HG03521 (cell line): ENCODE data around the gene RNF208.
"Not testable (repeated sequence)": the region's sequence is repeated elsewhere in the genome, so short reads cannot be mapped to it uniquely, and the experiment has no call there.

Experiments
- ATAC-seq: cut with Tn5 transposase; IDR thresholded peaks from one replicate; pipeline ENCODE4 v1.9.1; 2021; ENCODE audit warnings: mild to moderate bottlenecking, moderate library complexity; ENCODE audit not compliant: unreplicated experiment

RNF208 gene

DNA sequence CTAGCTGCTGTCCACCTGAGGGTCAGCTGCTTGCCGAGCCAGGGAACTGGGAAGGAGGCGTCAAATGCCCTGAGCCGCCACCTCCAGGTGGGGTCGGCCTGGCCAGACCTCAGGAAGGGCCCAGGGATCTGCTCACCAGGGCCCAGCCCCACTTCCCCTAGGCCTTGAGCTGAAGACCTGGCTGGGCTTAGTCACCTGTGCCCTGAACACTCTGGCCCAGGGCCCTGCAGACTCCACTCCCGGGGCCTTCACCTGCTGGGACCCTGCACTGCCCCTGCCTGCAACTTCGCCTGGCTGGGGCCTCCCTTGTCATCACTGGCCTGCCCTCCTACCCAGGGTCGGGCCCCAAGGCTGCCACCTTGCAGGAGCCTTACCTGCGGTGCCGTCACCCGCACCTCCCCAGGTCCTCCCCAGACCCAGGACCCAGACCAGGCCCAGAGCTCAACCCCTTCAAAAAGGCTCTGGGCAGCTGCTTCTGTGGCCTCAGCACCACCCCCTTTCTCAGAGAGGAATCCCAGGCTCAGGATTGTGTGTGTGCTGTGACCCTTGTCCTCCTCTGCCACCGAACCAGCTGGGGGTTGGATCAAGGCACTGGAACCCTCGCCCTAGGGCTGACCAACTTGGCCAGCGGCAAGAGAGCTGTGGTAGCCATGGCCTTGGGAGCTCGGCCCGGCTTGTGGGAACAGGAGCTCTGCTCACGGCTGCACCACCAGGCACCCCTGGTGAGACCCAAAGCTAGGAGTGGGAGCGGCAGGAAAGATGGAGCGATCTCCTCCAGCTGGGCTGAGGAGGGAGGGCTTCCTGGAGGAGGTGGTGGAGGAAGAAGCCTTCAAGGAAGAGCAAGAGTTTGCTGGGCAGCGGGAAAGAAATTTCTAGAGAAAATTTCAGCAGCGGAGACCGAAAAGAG, 31.9 kb upstream of the RNF208 start:
- no peak for ATAC-seq

DNA sequence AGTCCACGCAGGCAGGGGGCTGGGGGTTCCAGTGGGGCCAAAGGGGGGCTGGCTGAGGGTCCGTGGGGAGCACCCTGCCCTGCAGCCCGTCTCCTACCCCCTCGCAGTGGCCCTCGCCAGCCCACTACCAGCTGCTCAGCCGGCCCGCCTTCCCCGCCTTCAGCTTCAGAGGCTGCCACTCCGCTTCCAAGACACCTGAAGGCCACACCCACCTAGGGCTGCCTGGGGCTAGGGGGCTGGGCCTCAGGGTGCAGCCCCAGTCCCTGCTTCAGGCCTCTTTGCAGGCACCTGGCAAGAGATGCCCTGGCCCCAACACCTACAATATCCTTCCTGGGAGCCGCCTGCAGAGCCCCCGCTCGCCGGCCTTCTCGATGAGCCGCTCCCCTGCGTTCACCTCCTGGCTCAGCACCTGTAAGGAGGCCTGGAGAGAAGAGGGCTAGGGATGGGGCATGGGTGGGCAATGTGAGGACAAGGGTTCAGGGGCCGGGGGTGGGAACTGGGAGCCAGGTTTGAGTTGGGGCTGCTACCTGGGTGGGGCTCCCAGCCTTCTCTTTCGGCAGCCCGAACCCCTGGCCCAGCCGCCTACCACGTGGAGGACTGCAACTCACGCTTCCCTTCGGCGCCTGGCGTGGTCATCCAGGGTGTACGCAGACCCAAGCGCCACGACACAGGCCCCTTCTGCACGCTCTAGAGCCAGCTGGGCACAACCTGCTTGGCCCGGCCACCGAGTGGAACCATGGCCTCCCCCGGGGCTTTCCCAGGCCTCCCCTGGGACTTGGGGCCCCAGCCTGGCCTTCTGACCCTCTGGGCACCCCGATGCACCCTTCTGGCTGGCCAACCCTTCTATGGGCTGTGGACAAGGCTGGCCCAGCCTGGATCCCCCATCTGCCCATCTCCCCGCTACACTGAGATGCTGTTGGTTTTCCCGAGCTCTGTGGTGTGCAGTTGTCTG, 30.8 kb upstream of the RNF208 start:
- ATAC-seq, result no peak

DNA sequence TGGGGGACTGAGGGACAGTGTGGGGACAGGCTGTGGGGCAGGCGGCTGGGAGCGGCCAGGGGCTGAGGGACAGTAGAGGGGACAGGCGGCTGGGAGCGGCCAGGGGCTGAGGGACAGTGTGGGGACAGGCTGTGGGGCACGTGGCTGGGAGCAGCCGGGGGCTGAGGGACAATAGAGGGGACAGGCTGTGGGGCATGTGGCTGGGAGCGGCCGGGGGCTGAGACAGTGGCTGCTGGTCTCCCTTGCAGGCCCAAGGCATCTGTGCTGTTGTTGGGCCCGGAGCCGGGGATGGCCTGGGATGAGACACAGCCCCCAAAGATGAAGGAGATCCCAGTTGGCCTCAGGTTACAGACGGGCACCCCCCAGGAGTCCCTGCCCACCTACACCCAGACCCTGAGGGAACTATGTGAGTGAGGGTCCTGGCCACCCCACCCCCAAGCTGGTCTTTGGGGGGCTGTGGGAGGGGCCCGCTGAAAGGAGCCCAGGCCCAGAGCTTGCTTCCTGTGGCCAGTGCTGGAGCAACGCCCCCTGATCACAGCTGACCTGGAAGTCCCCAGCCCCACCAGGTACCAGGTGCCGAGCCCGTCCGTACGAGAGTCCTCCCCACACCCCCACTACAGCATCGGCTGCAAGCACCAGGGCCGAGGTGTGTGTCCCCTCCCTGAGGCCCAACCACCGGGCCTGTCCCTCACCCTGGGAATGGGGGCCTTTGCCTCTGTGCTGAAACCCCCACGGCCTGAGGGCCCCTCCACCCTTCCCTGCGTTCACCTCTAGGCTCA, 29.6 kb upstream of the RNF208 start:
- ATAC-seq, result no peak

DNA sequence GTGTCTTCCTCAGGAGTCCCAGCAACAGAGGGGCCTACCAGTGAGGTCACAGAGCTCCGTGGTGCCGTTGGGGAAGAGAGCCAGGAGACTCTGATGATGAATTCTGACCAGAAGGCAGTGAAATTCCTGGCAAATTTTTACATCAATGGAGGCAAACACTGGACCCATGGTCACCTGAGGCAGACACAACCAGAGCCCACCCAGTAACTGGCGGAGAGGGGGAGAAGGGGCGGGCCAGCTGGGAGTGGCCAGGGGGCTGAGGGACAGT, 29.1 kb upstream of the RNF208 start, which contains the start of gene STPG3:
TSS of gene STPG3 (plus strand) at position 93 of the 268 bp plus-strand sequence. CDS start at position 94, 1 bp downstream.
- ATAC-seq, result no peak

DNA sequence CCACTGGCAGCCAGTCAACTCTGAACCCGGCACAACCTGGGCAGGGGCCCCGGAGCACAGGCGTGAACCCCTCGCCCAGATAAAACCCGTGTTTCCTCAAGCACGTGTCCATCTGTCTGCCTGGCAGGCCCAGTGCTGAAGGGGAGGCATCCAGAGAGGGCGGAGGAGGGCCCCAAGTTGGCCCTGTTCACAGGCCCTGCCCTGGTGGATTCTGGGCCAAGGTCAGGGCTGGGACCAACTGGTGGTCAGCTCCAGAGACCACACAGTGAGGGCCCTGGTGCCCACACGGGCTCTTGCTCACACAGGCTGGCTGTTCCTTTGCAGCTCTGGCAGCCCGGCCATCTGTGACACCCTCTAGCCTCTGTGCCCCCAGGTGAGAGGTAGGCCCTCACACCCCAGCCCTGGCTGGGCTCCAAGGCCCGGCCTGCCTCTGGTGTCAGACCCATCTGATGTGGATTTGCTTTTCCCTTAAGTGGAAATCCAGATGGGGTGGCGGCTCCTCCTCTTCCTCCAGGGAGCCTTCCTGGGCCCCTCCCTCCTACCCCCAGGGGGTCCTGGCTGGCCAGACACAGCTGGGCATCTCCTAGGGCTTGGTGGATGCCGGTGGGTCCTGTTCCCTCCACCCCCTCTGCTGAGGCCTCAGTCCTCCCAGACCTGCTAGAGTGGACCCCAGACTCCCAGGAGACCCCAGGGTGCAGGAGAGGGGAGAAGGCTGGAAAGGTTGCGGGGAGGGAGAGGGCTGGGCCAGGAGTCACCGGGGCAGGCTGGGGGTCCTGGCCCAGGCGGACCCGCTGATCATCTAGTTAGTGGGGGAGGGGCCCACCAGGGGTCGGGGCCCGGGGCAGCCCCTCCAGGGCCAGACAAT, 28.5 kb upstream of the RNF208 start:
- no peak for ATAC-seq

DNA sequence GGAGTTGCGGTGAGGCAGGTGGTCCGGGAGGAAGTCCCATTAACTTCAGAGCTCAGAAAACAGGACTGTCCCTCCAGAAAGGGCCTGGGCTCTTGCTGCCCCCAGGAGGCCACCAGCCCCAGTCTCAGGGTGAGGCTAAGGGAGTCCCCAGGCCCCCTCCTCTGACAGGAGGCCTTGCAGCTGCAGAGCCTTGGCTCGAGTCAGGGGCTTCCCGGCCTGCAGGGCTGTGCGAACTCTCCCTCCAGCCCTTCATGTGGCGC, 25.8 kb upstream of the RNF208 start:
- no peak for ATAC-seq

DNA sequence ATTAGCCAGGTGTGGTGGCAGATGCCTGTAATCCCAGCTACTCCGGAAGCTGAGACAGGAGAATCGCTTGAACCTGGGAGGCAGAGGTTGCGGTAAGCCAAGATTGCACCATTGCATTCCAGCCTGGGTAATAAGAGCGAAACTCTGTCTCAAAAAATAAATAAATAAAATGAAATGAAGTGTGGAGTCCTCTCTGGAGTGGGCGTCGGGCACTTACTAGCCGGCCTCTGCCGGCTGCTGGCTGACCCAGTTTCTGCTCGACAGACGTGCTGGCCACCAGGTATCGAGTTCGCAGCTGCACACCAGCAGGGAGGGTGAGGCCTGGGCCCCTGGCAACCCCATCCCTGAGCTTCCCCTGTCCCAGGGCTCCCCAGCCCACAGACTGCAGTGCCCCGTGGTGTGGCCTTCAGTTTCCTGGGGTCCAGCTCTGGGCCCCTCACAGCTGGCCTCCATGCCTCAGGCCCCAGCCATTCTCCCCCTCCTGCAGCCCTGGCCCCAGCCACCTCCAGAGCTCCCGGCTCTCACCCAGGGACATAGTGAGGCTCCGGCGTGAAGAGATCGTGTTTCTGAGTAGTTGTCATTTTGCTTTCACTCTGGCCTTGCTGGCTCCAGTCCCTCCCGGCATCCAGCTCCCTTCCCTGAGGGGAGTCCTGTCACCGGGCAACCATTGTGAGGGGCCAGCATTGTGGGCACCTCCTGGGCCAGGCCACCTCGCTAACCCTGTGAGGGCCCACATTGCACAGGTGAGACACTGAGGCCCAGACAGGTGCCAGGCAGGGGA, 25.3 kb upstream of the RNF208 start:
- ATAC-seq, result no peak

DNA sequence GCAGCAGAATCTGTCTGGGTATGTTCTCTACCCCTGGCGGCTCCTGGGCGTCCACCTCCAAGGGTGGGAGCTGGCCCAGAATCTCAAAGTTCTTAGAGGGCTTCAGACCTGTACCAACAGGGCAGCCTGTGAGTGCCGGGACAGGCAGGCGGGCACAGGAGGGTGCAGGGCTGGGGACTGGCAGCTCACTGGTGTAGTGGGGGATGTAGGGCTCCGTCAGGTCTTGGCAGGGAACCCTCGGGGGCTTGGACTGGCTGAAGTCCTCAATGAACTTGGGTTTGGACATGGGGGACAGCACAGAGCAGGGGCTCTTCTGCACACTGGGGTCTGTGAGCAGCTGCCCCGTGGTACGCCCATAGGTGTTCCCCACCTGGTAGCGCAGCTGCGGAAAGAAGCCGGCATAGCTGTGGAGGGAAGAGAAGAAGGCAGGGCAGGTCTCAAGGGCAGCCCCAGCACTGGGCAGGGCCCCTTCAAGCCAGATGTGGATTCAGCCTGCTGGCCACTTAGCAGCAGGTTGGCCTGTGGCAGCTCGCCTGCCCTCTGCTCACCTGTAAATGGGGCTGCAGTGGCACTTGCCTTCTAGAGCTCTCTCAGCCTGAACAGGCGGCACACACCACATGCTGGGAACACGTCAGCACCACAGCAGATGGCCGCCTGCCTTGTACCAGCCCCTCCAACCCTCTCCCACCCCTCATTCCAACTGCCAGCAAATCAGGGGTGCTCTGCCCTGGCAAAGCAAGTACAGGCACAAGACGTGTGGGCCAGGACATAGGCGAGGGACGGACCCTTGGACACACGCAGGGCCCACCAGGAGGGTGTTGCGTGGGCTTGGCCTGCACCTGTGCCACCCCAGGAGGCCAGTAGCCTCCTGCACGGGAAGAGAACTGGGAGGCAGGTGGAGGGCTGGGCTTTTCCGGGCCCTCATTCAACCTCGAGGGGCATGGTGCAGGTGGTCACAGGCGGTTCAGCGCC, 23.7 kb upstream of the RNF208 start:
- ATAC-seq, result no peak

DNA sequence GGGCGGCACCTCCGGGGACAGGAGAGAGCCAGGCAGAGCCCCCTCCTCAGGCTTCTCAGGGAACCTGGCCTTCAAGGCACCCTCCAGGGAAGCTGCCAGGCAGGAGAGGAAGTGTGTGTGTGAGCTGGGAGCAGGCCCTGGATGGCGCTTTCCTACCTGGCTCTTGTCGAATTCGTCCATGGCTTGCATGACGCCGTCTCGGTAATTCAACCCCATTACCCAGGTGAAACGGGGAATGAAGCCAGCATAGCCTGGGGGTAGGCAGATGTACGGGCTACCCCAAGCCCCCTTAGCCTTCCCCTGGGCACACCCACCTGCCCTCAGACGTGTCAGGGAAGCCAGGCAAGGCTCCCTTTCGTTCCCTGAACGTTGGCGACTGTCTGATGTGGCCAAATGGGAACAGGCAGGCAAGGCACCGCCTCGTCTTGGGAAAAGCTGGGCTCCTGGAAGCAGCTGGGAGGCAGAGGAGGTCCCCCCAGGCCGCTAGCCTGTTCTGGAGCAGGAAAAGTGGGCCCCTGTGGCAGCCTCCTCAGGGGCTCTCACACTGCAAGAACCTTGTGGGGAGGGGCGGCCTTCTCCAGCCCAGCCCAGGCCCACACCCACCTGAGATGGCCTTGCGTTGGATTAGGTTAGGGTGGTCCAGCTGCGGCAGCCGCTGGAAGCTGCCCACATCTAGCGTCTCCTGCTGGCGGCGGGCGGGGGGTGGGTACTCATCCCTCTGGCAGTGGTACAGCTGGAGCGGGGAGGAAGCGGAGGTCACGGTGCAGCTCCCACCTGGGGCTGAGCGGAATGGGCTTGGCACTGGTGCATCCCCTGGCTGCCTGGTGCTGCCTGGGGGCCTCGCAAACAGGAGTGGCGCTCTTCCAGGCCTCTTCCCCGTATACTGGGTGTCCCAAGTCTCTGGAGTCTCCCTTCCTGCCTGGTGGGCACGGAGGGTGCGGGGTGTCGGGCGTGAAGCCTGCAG, 22.7 kb upstream of the RNF208 start:
- ATAC-seq, result no peak

DNA sequence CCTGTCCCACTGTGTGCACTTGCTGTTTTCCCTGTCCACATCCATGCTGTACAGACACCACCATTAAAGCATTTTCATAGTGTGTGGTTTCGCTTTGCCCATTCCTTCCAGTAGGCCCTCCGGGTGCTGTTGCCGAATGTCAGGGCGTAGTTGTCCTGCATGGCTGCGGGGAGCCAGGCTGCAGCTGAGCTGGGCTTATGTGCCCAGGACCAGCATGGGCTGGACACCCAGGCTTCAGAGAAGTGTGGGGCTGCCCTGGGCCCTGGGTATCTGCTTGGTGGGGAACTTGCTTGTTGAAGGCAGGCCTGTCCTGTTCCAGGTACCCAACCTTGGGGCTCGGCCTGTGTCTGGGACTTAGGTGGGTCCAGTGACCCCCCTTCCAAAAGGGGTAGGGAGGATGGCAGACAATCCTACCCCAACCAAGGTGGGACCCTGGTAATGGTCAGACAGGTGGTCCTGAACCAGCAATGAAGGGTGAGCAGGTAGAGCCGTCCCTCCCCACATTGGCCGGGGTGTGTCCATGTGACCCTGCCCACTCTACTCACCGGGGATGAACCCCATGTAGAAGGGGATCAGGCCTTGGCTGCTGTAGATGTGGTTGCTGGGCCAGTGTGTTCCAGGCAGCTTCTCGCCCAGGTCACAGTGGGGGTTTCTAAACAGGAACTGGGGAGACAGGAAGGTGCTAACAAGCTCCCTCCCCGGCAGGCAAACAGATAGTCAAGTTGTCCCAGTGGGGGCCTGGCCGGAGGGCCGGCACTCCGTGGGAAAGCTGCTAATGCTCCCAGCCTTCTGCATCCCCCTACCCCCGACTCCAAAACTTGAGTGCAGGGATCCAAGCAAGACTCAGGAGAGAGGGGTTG, 21.8 kb upstream of the RNF208 start:
- ATAC-seq, result no peak

DNA sequence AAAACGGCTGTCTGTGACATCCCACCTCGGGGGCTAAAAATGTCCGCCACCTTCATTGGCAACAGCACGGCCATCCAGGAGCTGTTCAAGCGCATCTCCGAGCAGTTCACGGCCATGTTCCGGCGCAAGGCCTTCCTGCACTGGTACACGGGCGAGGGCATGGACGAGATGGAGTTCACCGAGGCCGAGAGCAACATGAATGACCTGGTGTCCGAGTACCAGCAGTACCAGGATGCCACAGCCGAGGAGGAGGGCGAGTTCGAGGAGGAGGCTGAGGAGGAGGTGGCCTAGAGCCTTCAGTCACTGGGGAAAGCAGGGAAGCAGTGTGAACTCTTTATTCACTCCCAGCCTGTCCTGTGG, 21.2 kb upstream of the RNF208 start:
- ATAC-seq, result not testable (repeated sequence)

DNA sequence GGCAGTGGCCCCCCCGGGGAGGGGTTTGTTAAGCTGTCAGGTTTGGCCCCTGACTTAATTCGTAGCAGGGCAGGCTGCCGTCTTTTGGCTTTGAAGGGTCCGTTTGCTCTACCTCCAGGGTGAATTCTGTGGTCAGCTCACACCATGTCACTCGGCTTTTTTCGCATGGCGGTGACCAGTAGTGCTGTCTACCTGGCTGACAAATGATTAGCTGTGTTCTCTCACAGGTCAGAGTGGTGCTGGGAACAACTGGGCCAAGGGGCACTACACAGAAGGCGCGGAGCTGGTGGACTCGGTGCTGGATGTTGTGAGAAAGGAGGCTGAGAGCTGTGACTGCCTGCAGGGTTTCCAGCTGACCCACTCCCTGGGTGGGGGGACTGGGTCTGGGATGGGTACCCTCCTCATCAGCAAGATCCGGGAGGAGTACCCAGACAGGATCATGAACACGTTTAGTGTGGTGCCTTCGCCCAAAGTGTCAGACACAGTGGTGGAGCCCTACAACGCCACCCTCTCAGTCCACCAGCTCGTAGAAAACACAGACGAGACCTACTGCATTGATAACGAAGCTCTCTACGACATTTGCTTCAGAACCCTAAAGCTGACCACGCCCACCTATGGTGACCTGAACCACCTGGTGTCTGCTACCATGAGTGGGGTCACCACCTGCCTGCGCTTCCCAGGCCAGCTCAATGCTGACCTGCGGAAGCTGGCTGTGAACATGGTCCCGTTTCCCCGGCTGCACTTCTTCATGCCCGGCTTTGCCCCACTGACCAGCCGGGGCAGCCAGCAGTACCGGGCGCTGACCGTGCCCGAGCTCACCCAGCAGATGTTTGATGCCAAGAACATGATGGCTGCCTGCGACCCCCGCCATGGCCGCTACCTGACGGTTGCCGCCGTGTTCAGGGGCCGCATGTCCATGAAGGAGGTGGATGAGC, 20.5 kb upstream of the RNF208 start:
- ATAC-seq, result no peak

DNA sequence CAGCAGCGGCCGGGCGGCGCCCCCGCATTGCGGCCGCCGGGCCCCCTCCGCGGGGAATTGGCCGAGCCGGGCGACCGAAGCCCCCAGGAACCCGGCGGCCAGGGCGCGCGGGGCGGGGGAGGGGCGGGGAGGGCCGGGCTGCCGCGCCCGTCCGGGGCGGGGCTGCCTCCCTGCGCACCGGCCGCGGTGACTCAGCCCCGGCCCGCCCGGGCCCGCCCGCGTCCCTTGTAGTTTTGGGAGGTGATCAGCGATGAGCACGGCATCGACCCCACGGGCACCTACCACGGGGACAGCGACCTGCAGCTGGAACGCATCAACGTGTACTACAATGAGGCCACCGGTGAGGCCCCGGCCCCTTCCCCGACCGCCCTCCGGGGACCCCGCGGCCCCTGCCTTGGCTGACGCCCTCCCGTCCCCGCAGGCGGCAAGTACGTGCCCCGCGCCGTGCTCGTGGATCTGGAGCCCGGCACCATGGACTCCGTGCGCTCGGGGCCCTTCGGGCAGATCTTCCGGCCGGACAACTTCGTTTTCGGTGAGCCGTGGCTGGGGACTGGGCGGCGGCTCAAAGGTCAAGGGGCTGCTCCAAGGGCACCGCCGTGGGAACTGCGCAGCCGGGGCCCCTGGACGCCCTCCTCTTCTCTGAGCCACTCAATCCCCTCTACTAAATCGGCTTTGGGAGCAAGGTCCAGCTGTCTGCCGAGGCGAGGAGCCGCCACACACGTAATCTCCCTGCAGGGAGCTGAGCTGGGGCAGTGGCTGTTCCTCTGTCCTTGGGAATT, 19.6 kb upstream of the RNF208 start:
- peak; percentile 2 for ATAC-seq

DNA sequence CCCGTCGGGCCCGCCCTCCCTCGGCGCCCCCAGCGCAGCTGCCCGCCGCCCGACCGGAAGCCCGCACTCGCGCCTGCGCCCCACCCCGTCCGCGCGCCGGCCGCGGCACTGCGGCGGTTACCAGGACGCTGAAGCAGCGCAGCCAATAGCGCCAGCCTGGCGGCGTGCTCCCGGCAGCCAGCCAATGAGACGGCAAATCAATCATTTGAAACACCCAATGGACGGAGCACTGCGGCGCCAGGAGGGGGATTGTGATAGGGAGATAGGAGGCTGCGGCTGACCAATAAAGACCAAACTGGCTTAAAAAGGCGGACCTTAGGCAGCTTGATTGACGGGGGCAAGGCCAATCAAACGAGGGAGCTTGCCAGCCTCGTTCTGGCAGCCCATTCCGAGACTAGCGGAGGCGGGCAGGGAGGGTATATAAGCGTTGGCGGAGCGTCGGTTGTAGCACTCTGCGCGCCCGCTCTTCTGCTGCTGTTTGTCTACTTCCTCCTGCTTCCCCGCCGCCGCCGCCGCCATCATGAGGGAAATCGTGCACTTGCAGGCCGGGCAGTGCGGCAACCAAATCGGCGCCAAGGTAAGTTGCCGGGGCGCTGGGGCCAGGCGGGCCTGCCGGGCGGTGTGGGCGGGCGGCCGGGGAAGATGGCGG, 18.9 kb upstream of the RNF208 start, which contains the start of gene TUBB4B:
TSS of gene TUBB4B (plus strand) at position 447 of the 649 bp plus-strand sequence. CDS start at position 521, 74 bp downstream.
- peak; percentile 72 for ATAC-seq
